ENCODE data around the gene OR2AJ1. TPM values are rescaled to one million over a fixed set of nuclear protein-coding genes. Genes with fewer than 3 reads are reported as not detected.

OR2AJ1 gene
- polyA plus RNA-seq, 1 donor from 2014 or later: not detected

GRCh38 chr1:247905910-247906503 is 18.7 kb upstream of the OR2AJ1 start:
- Histone ChIP-seq H3K9me3 (ENCODE audit: low read length) (peaks cover 4% of the 10 kb centered on the region), H4K20me1 (ENCODE audit: insufficient read depth) (no peaks in the 10 kb centered on the region), H3K4me3 (ENCODE audit: low read length) (no peak overlapping the region), H3K4me2 (ENCODE audit: low read length) (no peak overlapping the region), H3K9ac (ENCODE audit: low read length) (no peak overlapping the region), H3F3A (ENCODE audit: insufficient read depth, low read length, poor library complexity, severe bottlenecking) (no peaks in the 10 kb centered on the region), H3K79me2 (replicated peaks; ENCODE audit: insufficient read depth, low read length) (no peaks in the 10 kb centered on the region), H2AFZ (ENCODE audit: low read depth, low read length) (no peak overlapping the region), H3K27me3 (ENCODE audit: insufficient read depth, low read depth, low read length) (no peaks in the 10 kb centered on the region), H3K27ac (ENCODE audit: low read length) (no peak overlapping the region), H3K36me3 (ENCODE audit: insufficient read depth, low read length) (no peaks in the 10 kb centered on the region), H3K9me2 (ENCODE audit: insufficient read depth, low read length) (no peaks in the 10 kb centered on the region)
- TF ChIP-seq POLR2AphosphoS5 (IDR thresholded peaks at IDR 0.05) (no peak), EZH2 (IDR thresholded peaks at IDR 0.05; ENCODE audit: borderline replicate concordance, insufficient read depth, low read length, poor library complexity, severe bottlenecking) (no peak), CTCF (IDR thresholded peaks at IDR 0.05; ENCODE audit: poor library complexity, severe bottlenecking) (no peak), EP300 (conservative IDR thresholded peaks at IDR 0.05; ENCODE audit: poor library complexity, severe bottlenecking) (no peak)

- no peaks in the 10 kb centered on the region for H3K9me2 ChIP-seq (ENCODE audit: insufficient read depth, low read length)
- H2AFZ ChIP-seq (ENCODE audit: low read depth, low read length): no peak overlapping the region
- H3K36me3 ChIP-seq (ENCODE audit: insufficient read depth, low read length): no peaks in the 10 kb centered on the region
- H3K27me3 ChIP-seq (ENCODE audit: insufficient read depth, low read depth, low read length): no peaks in the 10 kb centered on the region
- no peak overlapping the region for H3K9ac ChIP-seq (ENCODE audit: low read length)
- no peak overlapping the region for H3K4me2 ChIP-seq (ENCODE audit: low read length)
- no peak for TF ChIP-seq MXI1 (conservative IDR thresholded peaks at IDR 0.05; ENCODE audit: poor library complexity, severe bottlenecking)
- no peak for TF ChIP-seq CTCF (IDR thresholded peaks at IDR 0.05; ENCODE audit: poor library complexity, severe bottlenecking)
- no peak for TF ChIP-seq REST (IDR thresholded peaks at IDR 0.05; ENCODE audit: borderline replicate concordance)
- TF ChIP-seq EZH2 (IDR thresholded peaks at IDR 0.05; ENCODE audit: borderline replicate concordance, insufficient read depth, low read length, poor library complexity, severe bottlenecking): no peak
- no peak for TF ChIP-seq SMC3 (conservative IDR thresholded peaks at IDR 0.05; ENCODE audit: poor library complexity)
- TF ChIP-seq TAF1 (IDR thresholded peaks at IDR 0.05; ENCODE audit: low read depth): no peak
- no peak for TF ChIP-seq POLR2AphosphoS5 (IDR thresholded peaks at IDR 0.05)
- no peak for TF ChIP-seq RAD21 (conservative IDR thresholded peaks at IDR 0.05)
- TF ChIP-seq EP300 (conservative IDR thresholded peaks at IDR 0.05; ENCODE audit: poor library complexity, severe bottlenecking): no peak
- no peaks in the 10 kb centered on the region for H3F3A ChIP-seq (ENCODE audit: insufficient read depth, low read length, poor library complexity, severe bottlenecking)
- H3K27ac ChIP-seq (ENCODE audit: low read length): no peak overlapping the region
- H3K4me3 ChIP-seq (ENCODE audit: low read length): no peak overlapping the region
- H3K79me2 ChIP-seq (replicated peaks; ENCODE audit: insufficient read depth, low read length): no peaks in the 10 kb centered on the region
- H4K20me1 ChIP-seq (ENCODE audit: insufficient read depth): no peaks in the 10 kb centered on the region
- H3K9me3 ChIP-seq (ENCODE audit: low read length): peaks cover 4% of the 10 kb centered on the region
These were observed 18.1 kb upstream of the OR2AJ1 start for GRCh38 chr1:247906504-247907047.
